ENCODE data around the gene TBC1D8B.
"Not testable (repeated sequence)": the region's sequence is repeated elsewhere in the genome, so short reads cannot be mapped to it uniquely, and the experiment has no call there.

Gene TBC1D8B
- 0.61 to 1.3 (median 0.93) reads per million in 4 experiments for total RNA-seq

DNA sequence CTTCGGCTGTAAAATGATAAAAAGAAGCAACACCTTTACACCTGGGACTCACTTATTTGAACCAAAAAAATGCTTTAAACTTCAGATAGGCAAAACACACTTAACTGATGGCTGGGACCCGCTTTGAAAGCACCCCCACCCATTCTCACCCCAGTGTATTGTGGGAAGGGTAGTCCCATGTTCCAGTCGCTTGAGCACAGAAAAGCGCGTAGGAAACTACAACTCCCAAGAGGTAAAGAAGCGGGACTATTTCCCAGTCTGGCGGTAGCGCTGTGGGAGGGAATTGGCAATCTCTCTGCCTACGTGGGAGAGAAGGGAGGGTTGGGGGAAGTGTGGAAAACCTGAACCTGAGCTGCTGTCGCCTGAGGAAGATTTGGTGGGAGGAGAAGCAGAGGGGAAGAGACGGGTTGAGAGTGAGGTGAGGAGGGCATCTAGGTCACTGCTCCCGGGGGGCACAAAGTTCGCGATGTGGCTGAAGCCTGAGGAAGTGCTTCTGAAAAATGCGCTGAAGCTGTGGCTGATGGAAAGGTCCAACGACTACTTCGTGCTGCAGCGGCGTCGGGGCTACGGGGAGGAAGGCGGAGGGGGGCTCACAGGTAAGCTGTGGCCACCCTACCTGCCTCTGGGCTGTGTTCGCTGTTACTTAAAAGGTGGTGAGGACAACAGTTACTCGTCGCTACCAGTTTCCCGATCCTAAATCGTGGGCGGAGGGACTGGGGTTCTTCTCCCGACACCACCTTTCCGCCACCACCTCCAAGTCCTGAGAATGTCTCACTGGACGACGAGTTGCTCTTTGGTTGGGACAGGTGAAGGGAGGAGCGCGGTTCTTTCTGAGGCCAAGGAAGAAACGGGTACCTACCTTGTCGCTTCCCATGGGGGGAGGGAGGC is at the start of gene TBC1D8B:
Gene TBC1D8B (plus strand): TSS at position 286 of the 888 bp plus-strand sequence. CDS start 181 bp downstream, at position 467.
- DNase-seq: no peak

DNA sequence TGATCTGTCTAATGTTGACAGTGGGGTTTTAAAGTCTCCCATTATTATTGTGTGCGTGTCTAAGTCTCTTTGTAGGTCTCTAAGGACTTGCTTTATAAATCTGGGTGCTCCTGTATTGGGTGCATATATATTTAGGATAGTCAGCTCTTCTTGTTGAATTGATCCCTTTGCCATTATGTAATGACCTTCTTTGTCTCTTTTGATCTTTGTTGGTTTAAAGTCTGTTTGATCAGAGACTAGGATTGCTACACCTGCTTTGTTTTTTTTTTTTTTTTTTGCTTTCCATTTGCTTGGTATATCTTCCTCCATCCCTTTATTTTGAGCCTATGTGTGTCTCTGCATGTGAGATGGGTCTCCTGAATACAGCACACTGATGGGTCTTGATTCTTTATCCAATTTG is 33.2 kb upstream of the TBC1D8B start:
- DNase-seq: not testable (repeated sequence)

DNA sequence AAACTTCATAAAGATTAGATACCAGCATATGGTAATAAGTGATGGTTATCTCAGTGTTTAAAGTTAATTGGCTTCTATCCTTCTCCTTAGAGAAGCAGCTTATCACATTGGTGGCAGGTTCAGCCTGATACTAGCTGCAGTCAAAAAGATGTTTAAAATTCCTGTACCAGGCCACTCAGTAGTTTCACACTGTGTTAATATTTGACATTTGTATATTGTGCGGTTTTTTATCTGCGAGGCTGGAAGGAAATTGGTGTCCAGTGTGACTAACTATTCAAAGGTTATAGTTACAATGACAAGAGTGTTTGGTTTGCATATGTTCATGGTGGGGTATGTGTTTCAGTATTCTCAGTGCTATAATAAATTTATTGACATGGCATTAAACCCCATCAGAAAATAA is 27.5 kb upstream of the TBC1D8B start:
- DNase-seq: no peak

DNA sequence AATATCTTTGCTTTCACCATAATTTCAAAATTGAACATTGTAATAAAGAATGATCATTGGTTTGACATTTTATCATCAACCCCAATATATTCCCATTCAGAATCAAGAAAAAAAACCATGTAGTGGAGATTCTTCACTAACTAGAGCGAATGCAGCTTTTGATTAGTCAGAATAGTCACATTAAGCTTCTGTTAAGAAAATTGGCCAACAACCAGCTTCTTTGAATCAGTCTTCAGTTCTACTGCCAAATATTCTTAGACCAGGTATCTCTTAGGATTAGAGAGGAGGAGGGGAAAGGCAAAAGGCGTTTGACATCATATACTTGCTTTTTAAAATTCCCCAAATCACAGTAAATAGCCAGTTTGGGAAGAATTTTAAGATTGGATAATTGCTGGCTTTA is 22.2 kb upstream of the TBC1D8B start:
- DNase-seq: no peak

DNA sequence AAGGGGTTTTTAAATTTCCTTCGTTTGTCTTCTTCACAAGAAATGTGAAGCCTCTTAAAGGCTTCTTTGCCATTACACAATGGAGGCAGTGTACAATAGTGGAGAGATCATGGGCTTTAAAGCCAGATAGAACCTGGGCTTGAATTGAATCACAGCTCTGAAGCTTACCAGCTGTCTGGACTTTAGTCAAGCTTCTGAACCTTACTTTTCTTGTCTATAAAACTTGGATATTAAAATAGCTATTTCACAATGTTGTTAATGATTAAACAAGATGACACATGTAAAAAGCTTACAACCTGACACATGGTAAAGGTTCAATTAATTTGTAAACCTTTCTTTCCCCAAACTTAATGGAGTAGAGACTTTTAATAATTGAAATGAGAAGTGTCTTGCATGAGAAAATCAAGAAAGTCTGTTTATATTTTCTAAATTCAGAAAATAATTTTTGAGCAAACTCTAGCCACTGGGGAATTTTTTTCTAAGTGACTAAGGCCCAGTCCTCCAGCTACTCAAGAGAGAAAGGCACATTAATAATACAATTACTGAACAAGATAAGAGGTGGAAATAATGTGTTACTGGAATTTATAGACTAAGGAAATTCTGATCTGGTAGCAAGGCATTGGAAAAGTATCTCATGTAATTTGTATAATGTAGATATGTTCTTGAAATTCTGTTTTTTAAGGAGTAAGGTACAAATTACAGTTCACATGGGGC is 21.7 kb upstream of the TBC1D8B start:
- DNase-seq: no peak

- no peak for DNase-seq
Measured at GRCh38 chrX:106783716-106784115, 18.8 kb upstream of the TBC1D8B start.

GRCh38 chrX:106791495-106791894 is 11.0 kb upstream of the TBC1D8B start:
- DNase-seq: no peak

GRCh38 chrX:106802063-106802387 is 448 bp upstream of the TBC1D8B start:
- DNase-seq: no peak

GRCh38 chrX:106811131-106811910 is 8.8 kb downstream of the TBC1D8B start:
- DNase-seq: no peak

DNA sequence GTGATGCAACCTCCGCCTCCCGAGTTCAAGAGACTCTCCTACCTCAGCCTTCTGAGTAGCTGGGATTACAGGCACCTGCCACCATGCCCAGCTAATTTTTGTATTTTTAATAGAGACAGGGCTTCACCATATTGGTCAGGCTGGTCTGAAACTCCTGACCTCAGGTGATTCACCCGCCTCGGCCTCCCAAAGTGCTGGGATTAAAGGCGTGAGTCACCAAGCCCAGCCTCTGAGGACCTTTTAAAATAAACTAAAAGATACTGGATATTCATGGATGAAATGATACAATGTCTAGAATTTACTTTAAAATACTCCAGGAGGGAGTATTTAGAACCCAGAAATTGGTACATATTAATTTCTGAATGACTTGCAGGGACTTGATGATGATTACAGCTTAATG is 10.5 kb downstream of the TBC1D8B start:
- not testable (repeated sequence) for DNase-seq

DNA sequence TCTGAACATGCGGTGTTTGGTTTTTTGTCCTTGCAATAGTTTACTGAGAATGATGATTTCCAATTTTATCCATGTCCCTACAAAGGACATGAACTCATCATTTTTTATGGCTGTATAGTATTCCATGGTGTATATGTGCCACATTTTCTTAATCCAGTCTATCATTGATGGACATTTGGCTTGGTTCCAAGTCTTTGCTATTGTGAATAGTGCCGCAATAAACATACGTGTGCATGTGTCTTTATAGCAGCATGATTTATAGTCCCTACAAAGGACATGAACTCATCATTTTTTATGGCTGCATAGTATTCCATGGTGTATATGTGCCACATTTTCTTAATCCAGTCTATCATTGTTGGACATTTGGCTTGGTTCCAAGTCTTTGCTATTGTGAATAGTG is 11.6 kb downstream of the TBC1D8B start:
- not testable (repeated sequence) for DNase-seq

- DNase-seq: no peak
Measured at GRCh38 chrX:106862972-106863688, 60.7 kb downstream of the TBC1D8B start.

GRCh38 chrX:106863697-106864096 is 61.2 kb downstream of the TBC1D8B start:
- no peak for DNase-seq

- DNase-seq: not testable (repeated sequence)
Measured at GRCh38 chrX:106872796-106873195, 70.3 kb downstream of the TBC1D8B start.

DNA sequence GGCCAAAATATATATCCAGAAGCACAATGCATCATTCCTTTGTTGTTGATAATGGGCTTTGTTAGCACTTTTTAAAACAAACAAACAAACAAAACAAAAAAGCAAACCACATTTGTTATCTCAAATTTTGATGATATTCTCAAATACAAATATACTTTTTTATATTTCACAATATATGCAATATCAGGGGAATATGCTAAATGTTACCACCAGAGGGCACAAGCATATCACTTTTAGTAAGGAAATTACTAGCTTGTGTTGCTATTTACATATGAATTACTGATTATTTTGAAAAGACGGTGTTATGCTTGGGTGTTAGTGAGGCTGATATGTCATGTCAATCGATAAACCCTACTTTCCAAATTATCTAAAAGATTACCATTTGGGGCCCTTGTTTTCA is 71.6 kb downstream of the TBC1D8B start:
- no peak for DNase-seq

- DNase-seq: no peak
Measured at GRCh38 chrX:106875151-106875550, 72.7 kb downstream of the TBC1D8B start.

DNA sequence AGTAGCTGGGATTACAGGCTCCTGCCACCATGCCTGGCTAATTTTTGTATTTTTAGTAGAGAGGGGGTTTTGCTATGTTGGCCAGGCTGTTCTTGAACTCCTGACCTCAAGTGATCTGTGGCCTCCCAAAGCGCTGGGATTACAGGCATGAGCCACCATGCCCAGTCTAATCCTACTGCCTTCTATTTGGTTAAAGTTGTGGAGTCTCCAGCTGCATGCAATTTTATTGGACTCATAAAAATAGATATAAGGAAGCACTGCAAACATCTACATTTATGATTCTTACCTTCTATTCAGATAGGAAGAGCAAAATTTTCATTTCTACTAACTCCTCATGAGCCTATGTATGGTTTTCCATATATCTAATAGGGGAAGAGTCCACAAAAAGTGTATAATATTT is 87.0 kb downstream of the TBC1D8B start:
- no peak for DNase-seq

GRCh38 chrX:106891762-106892460 is 89.4 kb downstream of the TBC1D8B start:
- DNase-seq: no peak

DNA sequence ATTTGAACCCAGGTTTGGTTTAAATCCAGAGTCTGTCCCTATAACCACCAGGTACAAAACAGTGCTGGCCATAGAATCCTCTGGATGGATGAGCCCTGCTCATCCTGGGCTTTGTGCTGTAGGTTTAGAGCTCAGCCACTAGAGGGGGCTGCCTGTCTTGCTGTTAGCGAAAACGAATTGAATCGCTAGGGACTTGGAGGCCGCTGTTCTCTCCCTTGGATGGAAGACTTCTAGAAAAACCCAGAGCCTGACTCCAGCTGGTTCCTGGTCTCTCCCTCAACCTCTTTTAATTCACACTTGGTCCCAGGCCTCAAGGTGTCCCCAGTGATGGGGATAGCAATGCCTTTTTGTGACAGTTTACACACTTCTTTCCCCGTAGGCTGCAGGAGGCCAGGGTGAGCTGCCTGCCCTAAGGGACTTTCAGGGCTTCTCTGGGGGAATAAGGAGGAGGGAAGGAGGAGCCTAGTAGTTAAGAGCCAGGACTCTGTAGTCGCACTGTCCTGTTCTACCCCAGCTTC is 92.0 kb downstream of the TBC1D8B start:
- peak; percentile 9 for DNase-seq

DNA sequence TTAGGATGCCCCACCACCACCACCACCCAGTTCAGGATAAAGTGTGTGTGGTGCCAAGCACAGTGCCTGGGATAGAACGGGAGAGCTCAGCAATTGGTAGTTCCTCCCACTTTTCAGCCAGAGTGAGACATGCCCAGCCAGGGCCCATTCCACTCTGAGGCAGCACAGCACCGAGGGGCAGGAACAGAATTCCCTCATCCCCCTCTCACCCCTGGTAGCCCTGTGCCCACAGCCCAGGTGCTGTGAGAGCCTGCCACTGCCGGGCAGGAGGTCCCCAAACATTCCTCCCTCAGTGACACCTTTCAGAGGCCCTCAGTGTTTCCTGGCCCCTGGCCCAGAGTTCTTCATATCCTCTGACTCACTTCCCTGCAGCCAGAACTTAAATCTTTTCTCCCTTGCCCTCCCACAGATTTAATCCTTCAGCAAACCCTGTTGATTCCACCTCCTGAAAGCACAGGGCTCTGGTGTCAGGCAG is 92.5 kb downstream of the TBC1D8B start:
- no peak for DNase-seq

- DNase-seq: no peak
Measured at GRCh38 chrX:106897259-106897658, 94.8 kb downstream of the TBC1D8B start.

DNA sequence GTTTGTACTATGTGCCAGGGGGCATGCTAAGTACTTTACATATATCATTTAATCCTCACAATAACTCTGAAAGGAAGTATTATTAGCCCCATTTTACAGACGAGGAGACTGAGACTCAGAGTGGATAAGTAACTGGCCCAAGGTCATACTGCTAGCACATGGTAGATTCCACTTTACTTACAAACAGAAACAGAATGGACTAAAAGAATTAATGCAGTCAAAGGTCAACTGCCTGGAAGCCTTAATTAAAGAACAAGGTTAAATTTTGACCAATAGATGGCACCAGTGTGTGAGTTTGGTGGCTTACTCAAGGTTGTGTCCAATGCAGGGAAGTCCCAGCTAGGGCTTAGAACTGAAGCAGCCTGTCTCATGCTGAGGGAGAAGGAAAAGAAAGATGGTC is 96.0 kb downstream of the TBC1D8B start:
- no peak for DNase-seq

All from effector CD8-positive, alpha-beta T cell (primary cell).